RWPE2 (cell line): ENCODE results near the gene PRR14L.
"Not testable (repeated sequence)": the region's sequence is repeated elsewhere in the genome, so short reads cannot be mapped to it uniquely, and the experiment has no call there.

Source experiments
- ATAC-seq: fragments of 200-7000 bp; cut with Tn5 transposase; 3 replicates; pipeline ENCODE4 v1.9.1; 2021; ENCODE audit warnings: low read depth
- DNase-seq: peaks from one replicate; pipeline ENCODE4 v3.0.0-alpha.2; 2020; ENCODE audit warnings: low spot score
- H3K27ac ChIP-seq: fragments of 450-650 bp; 2 replicates; pipeline ENCODE4 v1.5.1; 2017; ENCODE audit warnings: mild to moderate bottlenecking; ENCODE audit not compliant: poor library complexity, severe bottlenecking
- H3K27me3 ChIP-seq: fragments of 250-450 bp; sonication (Bioruptor Pico); 2 replicates; pipeline ENCODE4 v1.5.1; 2021; ENCODE audit warnings: mild to moderate bottlenecking, moderate library complexity; ENCODE audit not compliant: insufficient read depth, poor library complexity, severe bottlenecking
- H3K36me3 ChIP-seq: fragments of 250-450 bp; sonication (Bioruptor Pico); 2 replicates; pipeline ENCODE4 v1.5.1; 2020; ENCODE audit warnings: low read depth, mild to moderate bottlenecking, moderate library complexity
- H3K4me1 ChIP-seq: fragments of 250-450 bp; sonication (Bioruptor Pico); 2 replicates; pipeline ENCODE4 v1.5.1; 2021; ENCODE audit warnings: mild to moderate bottlenecking, moderate library complexity; ENCODE audit not compliant: insufficient read depth, poor library complexity, severe bottlenecking
- H3K4me3 ChIP-seq: fragments of 250-450 bp; sonication (Bioruptor Pico); 2 replicates; pipeline ENCODE4 v1.5.1; 2021; ENCODE audit warnings: mild to moderate bottlenecking, moderate library complexity; ENCODE audit not compliant: severe bottlenecking
- H3K9me3 ChIP-seq: fragments of 250-450 bp; sonication (Bioruptor Pico); 2 replicates; pipeline ENCODE4 v1.5.1; 2021; ENCODE audit warnings: mild to moderate bottlenecking, moderate library complexity; ENCODE audit not compliant: severe bottlenecking
- CTCF ChIP-seq: fragments of 450-650 bp; IDR thresholded peaks from one replicate; pipeline ENCODE4 v1.5.1; 2017; ENCODE audit warnings: mild to moderate bottlenecking, moderate library complexity; ENCODE audit not compliant: poor library complexity, severe bottlenecking

Gene PRR14L

GRCh38 chr22:31678748-31679147, 71.2 kb downstream of the PRR14L start:
- H3K27me3 ChIP-seq: no peaks in the 10 kb centered on the region
- H3K4me1 ChIP-seq: peaks cover 28% of the 10 kb centered on the region
- H3K36me3 ChIP-seq: no peaks in the 10 kb centered on the region; the same call in 1 of the 2 replicates
- no peak for TF ChIP-seq CTCF
- no peaks in the 10 kb centered on the region for H3K9me3 ChIP-seq
- H3K4me3 ChIP-seq: no peak overlapping the region
- DNase-seq: no peak
- H3K27ac ChIP-seq: no peak overlapping the region
- no peak for ATAC-seq

GRCh38 chr22:31676700-31677099, 73.2 kb downstream of the PRR14L start:
- H3K4me3 ChIP-seq: peak overlapping the region; percentile 22

GRCh38 chr22:31674219-31674618, 75.7 kb downstream of the PRR14L start:
- H3K9me3 ChIP-seq, H3K27ac ChIP-seq, DNase-seq, H3K36me3 ChIP-seq, H3K4me3 ChIP-seq, H3K4me1 ChIP-seq, H3K27me3 ChIP-seq, ATAC-seq: not testable (repeated sequence)

More at GRCh38 chr22:31676700-31677099, 73.2 kb downstream of the PRR14L start:
- peaks cover 19% of the 10 kb centered on the region for H3K4me1 ChIP-seq
- H3K36me3 ChIP-seq: no peaks in the 10 kb centered on the region
- TF ChIP-seq CTCF: no peak
- DNase-seq (peak; percentile 97), ATAC-seq (peak; percentile 99)
- H3K27me3 ChIP-seq: no peaks in the 10 kb centered on the region
- H3K9me3 ChIP-seq: no peaks in the 10 kb centered on the region
- peak overlapping the region; percentile 22 for H3K27ac ChIP-seq

GRCh38 chr22:31668849-31669248, 81.1 kb downstream of the PRR14L start:
- not testable (repeated sequence) for H3K4me1 ChIP-seq, DNase-seq, H3K4me3 ChIP-seq, H3K9me3 ChIP-seq, H3K27me3 ChIP-seq, H3K36me3 ChIP-seq, H3K27ac ChIP-seq, ATAC-seq

GRCh38 chr22:31662668-31663037, 87.3 kb downstream of the PRR14L start:
- Histone ChIP-seq H3K27ac (peak overlapping the region; percentile 93), H3K4me3 (peak overlapping the region; percentile 56), H3K4me1 (peaks cover 23% of the 10 kb centered on the region), H3K27me3 (no peaks in the 10 kb centered on the region), H3K36me3 (peaks cover 7% of the 10 kb centered on the region), H3K9me3 (no peaks in the 10 kb centered on the region)
- DNase-seq (no peak), ATAC-seq (no peak)
- TF ChIP-seq CTCF: no peak

GRCh38 chr22:31661851-31662667, 87.9 kb downstream of the PRR14L start, which contains the start of gene PISD:
PISD (minus strand) TSS chr22:31662215; CDS start chr22:31662208, 7 bp downstream.
- ATAC-seq (peak; percentile 77), DNase-seq (peak; percentile 93)
- no peak for TF ChIP-seq CTCF
- H3K27me3 ChIP-seq: no peaks in the 10 kb centered on the region
- peaks cover 7% of the 10 kb centered on the region for H3K36me3 ChIP-seq
- H3K4me3 ChIP-seq: peak within 1 kb of the TSS; percentile 56
- H3K27ac ChIP-seq: peak within 1 kb of the TSS; percentile 93
- H3K4me1 ChIP-seq: peaks cover 23% of the 10 kb centered on the region
- no peaks in the 10 kb centered on the region for H3K9me3 ChIP-seq

GRCh38 chr22:31660860-31661341, 89.0 kb downstream of the PRR14L start:
- not testable (repeated sequence) for DNase-seq, H3K27me3 ChIP-seq, H3K36me3 ChIP-seq, H3K9me3 ChIP-seq
- ATAC-seq: peak; percentile 56
- H3K4me3 ChIP-seq: peak overlapping the region; percentile 56
- peak overlapping the region; percentile 93 for H3K27ac ChIP-seq
- peaks cover 23% of the 10 kb centered on the region for H3K4me1 ChIP-seq
